ENCODE data around the gene GPR183.

The GPR183 gene

DNA sequence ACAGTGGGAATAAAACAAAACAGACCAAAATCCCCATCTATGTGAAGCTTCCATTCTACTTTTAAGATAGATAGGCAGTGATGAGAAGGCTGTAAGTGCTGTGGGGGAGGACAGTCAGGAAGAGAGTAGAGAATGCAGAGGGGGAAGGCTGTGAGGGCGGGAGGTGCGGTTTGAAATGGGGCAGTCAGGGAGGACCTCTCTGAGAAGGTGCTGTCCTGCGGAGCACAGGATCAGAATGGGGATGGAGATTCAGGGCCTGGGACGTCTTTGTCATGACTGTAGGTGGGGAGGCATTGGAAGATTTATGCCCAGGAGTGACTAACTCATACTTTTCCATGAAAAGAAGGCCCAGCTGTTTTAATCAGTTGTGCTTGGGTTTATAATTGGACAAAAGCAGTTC lies 3.9 kb upstream of the GPR183 start:
- DNase-seq: peak; percentile 64

DNA sequence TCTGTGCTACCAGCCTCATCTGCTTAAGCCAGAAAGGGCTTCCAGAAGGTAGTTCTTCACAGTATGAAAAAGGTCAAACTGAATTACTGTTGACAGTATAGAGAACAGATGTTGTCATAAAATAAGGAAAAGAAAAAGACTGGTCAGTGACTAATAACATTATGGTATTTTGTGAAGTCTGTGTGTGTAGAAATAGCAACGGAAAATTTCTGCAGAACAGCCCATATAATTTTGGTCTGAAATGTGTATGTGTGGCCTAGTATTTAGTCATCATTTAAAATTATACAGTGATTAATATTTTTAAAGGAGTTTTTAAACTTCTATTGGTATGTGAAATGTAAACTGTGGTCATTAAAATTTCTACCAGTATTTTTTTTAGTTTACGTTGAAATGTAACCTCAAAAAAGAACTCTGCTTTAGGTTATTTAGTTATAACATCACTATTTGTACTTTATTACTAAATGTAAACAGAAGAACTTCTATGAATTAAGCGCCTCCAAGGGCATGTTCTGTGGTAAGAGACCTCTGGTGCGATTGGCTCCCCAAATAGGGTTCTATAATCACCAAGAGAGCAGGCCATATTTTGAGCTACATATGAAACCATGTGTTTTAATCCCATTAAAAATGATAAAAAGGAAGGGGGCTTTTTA lies 3.3 kb upstream of the GPR183 start:
- no peak for DNase-seq

DNA sequence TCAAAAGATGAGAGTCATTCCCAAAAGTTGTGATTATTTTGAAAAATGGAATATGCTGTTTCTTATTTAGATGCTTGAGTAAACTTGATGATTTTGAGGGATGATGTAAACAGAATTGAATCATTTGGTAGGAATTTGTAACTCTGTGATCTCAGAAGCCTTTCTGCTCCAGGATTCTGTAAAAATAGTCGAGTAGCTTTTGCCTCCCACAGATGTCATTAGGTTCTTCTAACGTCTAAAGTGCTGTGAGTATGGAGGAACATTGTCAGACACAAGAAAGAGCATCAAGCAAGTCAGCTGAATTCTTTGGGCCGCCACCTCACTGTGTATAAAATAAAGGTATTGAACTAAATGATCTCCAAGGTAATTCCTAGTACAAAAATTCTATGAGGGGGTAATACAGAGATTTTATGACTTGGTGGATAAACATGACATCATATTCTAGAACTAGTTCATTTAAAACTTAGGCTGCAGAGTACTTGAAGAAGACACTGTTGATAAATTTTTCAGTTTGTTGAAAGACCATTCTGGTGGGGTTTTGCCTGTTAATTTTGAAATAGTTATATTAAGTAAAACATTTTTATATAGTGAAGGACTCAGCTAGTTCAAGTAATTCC lies 1.4 kb upstream of the GPR183 start:
- no peak for DNase-seq

DNA sequence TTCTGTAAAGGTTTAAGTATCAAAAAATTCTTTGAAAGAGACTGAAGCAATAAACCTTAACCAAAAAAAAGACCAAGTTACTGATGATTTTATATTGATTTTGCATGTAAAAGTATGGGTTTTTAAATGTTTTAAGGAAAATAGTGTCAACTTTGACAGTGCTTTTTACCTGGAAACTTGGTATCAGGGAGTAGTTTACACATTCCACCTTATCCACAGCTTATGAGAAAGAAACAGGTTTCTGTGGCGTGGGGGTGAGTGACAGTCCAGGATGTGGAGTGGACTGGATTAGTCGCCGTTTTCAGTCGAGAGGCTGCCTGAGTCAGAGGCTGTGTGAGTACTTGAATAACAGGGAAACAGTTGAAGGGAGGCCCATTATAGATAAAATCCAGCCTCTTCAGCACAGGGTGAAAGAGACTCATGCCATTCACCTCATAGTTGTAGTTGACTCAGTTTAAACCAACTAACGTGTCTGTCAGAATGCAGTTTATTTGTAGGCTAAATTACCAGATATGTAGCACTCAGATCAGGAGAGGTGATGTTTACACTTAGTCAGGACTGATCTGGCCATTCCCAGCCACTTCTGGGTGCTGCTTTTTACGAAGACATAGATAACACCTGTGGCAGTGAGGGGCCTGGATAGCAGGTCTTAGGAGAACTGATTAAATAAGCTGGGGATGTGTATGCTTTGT lies 595 bp upstream of the GPR183 start:
- peak; percentile 85 for DNase-seq

DNA sequence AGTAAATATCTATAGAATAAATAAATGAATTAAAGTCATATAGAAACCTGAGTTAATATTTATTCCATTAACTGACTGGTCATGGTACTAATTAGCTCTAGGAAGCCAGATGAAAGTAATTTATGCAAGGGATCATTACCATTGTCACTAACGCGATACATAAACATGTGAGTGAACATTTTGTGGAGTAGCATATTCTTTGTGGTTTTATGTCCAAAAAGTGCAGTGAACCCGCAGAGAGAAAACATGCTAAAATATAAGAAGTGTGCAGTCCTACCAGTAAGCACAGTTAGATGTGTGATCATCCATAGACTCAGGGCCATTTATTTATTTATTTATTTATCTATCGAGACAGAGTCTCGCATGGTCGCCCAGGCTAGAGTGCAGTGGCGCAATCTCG lies 1.6 kb downstream of the GPR183 start:
- no peak for DNase-seq

DNA sequence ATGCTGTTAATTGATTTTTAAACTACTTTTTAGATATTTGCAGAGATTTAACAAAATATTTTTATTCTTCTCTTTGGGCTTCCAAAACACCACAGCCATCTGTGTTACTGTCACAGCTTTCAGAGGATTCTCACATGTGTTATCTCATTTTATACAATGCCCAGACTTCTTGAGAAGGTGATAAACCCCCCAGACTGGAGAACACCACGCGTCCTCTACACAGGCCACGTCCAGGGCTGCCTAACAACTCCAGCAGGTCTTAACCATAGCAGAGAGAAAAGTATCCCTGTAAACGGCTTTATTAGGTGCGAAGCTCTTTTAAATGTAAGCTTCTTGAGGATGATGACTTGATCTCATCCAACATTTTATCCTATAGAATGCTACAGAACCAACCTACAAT lies 2.0 kb downstream of the GPR183 start:
- no peak for DNase-seq

DNA sequence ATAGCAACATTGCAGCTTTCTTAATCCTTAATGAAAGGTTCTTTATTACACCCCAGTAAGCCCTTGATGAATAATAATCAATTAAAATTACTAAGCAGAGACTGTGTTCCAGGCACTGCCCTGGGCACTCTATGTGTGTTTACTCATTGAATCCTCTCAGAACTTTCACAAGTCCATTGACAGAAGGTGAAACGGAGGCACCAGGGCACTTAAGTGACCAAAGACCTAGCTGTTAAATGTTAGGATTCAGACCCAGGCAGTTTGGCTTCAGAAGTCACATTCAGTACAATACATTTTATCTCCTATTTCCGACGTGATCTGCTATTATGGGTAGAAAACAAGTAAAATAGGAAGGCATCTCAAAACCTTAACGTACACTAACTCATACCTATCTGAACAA lies 2.7 kb downstream of the GPR183 start:
- DNase-seq: no peak

DNA sequence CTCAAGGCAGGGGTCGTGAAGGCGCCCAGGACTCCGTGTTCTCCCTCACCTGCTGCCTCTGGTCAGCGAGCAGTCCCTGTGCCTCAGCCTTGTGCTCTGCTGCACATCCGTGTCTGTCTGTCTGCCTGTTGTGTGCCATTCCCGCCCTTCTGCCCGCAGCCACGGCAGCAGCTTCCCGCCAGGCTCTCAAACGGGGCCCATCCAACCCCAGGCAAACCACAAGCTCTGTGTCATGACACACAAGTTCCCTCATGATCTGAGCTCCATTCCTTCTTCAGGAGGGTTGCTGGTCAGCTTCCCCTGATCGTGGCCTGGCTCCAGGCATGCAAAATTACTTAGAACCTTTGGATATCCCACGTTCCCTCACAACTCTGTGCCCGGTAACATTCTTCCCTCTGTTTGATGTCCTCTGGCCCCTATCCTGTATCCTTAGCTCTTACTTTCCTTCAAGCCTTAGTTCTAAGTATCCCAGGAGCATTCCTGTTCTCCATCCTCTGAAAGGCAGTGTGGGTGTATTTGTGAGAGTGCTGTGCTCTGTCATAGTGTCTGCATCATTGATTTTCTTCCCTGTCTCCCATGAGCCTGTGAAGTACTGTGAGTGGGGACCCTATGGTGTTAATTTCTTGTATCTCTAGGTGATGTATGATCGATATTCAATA lies 3.2 kb downstream of the GPR183 start:
- peak; percentile 69 for DNase-seq

DNA sequence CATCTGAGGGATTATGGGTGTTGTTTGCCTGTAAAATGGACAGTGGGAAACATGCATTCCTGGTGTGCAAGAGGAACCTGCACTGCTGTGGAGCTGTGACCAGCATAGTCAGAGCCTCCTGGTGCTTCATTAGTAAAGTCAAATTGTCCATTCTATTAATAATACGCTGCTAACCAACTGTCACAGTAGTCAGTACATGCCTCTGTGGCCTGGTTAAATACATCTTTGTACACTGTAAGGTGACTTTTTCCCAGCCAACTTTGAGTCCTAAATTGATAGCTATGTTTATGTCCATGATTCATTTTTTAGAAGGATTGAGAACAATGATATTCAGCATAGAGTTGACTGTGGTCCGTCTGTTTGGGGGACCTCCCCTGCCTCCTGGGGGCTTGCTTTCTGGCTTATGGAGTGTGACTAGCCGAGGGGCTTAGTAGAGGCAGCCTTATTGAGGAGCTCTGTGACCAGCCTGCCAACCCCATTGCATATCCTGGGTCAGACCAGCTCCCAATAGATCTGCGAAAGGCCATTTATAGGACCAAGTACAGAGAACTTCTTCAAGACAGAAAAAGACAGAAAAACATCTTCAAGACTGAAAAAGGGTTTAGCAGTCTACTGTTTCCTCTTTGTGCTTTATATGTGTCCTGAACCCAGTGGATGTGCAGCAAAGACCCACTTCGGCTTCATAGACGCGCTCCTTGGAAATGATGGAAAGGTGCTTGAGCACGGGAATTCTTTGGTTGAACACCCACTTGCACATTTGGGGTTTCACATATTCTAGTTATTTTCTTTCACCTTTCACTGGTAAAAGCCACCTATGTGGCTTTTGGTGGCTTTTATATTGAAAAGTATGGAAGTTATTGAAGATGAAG lies 4.3 kb downstream of the GPR183 start:
- DNase-seq: no peak

DNA sequence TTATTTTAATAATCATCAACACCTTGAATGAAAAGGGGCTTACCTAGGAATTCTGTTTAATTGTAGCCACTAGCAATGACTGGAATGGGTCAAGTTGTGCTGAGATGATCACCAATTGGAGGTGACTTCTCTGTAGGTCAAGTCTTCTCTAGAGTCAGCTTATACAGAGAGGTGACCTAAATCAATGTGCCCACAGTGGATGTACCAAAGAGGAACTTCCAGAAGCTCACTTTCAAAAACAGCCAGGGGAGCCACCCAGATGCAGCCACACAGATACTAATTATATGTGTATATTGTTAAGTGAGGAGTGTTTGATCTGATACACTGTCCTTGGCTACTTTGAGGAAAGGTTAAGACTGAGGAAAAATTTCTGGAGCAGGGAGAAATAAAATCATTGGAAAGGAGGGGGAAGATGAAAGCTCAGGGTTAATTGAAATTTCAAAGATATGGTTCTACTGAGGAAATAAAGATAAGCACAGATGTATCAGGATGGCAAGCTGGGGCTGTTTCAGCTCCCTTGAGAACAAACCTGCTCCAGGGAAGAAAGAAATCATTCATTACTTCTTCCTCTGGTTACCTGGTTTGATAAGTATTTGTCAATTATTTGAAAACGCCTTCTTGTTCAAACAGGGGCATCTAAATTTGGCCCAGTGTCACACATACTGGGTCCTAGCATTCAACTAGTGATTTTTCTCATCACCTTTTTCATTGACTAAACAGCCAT lies 5.1 kb downstream of the GPR183 start:
- no peak for DNase-seq

DNA sequence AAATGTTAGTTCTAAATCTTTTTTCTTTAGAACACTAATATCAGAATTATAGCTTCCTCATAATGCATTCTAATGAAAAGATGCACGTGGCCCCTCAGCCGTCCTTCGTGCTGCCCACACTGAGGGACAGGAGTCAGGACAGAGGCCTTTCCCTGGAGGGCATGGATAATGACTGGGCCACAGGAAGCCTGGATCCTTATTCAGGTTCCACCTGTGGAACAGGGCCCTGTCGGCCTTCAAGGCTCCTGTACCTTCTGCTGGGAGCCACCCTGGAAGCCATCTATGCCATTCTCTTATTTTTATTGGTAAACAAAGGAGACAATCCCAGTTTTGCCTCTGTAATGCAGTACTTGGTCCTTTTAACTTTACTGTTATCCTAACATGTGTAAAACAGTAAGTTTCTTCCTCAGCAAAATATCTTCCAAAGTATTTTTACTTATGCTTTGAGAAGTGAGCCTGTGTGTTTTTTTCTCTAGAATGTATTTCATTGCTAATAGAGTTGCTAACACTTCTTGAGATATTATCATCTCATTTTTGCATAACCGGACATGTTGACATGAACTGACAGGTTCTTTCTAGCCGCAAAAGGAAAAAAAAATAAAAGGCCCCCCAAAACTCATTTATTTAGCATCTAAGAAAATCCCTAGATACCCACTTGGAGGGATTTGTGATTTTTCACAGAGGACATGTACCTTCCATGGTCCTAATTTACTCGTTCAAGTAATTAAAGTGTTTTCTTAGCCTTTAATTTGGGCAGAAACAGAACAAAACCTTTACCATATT lies 6.0 kb downstream of the GPR183 start:
- DNase-seq: no peak

DNA sequence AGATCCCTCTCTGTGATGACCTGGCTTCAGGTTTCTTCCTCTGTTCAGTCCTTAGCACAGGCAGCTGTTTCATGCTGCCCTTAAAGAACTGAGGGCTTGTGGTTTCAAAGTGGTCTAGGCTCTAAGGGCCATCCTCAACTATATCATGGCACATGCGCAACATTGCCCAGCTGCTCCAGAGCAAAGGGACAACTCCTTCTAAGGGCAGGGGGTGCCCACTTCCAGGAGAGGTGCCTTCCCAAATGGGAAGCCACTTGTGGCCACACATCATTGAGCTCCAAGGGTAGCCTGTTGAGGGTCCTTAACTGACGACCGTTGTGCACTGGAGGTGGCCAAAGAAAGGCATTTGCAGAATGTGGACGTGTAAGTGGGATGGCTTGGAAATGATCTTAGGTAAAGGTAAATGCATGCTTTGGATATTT lies 7.3 kb downstream of the GPR183 start:
- no peak for DNase-seq

DNA sequence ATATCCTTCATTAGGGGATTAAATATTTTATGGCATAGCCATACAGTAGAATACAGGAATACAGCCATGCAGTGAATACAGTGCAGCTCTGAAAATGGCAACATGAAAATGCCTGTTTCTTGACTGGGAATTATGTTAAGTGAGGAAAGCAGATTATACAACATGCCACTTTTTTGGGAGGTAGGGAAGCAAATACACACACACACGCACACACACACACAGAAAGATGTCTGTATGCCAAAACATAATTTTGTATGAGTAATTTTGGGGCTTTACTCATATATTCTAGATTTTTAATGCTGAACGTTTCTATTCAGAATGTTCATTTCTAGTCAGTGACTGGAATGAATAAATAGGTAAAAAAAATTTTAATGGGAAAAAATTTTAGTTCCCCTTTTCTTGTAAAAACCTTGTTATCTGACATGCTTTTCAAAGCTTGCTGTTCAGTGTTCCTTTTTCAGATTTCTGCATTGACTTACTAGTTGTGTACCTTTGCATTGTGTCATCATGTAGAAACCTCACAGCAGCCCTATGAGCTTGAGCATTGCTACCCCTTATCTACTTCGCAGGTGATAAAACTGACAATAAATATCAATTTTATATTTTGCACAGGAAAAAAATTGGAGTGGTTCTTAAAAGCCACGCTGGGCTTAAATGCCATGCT lies 7.8 kb downstream of the GPR183 start:
- no peak for DNase-seq

DNA sequence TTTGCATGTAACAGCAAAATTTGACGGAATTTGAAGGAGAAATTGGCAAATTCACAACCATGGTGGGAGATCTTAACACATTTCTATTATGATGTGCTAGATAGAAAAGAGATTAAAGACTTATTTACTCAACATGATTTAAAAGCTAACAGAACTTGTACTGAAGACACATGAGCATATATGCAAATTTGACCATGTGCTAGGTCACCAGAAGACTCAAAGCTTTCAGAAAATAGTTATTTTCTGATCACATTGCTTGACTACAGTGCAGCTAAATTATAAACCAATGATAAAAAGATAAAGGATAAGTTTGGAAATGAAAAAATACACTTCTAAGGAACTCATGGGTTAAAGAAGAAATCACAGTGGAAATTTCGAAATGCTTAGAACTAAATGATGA lies 9.1 kb downstream of the GPR183 start:
- no peak for DNase-seq

DNA sequence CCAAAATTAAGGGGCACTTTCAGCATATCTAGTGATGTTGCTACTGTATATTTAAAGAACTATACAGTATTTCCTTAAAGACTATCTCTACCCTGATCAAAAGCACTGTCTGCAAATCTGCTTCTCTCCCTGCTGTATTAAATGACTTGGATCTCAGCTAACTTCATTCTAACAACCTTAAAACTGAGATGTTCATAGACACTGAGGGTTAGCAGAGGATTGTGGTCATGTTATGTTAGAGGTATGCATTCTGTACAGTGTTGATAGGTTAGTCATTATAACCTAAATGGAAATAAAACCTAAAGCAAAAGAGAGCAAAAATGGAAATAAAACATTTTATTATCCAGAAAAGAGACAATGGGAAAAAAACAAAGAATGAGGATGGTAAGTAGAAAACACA lies 9.9 kb downstream of the GPR183 start:
- DNase-seq: no peak

DNA sequence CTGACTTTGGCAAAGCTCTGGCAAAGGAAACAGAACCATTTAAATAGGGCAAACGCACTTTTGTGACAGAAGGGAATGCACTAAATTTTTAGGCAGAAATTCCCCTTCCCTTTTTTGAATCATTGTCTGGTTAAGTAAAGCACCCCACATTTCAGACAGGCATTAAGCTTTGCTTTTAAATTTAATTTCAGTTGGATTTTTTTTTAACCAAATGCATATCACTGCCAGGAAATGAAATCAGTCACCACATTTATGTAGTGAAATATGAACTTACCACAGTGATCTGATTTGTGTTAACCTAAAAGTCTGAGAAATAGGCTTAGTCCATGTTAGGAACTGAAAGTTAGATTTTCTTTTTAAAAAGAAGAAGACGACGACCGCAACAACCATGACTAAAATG lies 10.8 kb downstream of the GPR183 start:
- no peak for DNase-seq

DNA sequence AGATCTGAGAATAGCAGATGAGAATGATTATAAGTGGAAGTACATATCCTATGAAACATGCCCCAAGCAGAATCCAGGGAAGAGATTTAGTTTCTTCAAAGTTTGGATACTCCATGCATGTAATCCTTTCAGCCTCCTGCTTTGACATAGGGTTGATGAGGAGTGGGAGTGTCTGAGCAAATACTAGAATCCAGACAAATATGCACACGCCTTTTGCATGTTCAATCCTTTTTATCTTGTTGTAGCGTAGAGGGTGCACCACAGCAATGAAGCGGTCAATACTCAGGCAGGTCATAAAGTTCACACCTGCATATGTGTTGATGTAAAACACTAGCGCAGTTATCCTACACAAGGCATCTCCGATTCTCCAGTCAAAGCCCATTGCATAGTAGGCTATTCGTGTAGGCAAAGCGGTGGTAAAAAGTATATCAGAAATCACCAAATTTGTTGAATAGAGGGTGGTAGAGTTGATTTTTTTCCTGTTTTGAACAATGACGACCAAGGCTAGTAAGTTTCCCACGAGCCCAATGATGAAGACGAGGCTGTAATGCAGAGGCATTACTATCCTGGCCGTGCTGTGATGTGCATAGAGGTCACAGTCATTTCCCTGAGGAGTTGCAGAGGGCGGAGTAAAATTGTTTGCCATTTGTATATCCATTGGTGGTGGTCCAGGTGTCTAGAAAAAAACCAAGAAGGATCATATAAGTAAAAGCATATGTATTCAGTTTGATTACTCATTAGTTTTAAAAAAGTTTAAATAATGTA lies 11.5 kb downstream of the GPR183 start:
- no peak for DNase-seq

DNA sequence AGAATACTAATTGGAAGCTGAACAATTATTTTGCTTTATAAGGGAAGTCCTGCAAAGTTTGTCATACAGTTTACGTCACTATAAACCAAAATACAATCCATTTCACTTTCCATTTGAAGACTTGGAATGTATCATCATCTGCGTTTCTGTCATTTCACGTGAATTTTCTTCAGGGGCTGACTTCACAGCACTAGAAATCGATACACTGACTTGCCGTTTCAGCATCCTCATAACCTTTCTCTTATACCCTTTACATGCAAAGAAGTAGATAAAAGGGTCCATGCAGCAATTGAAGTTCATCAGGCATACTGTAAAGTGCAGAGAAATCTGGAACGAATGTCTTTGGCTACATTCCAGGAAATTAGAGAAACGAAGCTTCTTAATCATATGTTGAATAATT lies 12.2 kb downstream of the GPR183 start:
- DNase-seq: no peak

DNA sequence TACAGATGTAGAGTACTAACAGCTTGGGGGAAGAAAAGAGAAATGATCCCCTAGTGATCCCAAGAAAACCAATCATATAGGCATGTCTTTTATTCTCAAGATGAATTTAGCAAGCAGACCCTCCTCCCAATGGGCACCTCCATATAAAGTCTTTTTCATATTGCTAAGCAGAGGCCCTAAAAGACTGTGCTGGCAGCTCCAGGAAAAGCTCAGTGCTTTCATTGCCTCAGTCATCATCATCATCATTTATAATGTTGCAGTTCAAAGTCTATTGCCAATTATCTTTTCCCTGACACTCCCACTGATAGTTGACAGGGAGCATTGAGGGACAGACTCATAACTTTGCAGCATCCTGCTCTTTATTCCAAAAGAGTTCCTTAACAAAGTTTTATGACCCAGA lies 13.0 kb downstream of the GPR183 start:
- no peak for DNase-seq

DNA sequence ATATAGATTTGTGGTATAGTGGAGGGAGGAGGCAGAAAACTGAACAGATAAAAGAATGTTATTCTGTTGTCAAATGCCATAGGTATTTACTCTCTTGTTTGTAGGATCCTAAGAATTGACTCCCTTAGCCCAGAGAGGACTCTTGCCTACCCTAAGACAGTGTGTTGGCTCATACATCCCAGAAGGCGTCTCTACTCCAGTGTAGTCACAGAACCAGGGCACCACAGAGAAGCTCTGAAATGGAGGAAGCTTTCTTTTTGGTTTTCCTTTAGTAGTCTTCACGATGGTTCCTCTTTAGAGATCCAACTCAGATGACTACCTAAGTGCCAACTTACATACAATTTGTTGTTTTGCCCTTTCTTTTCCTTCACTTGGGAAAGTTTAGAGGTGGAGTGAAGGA lies 14.0 kb downstream of the GPR183 start:
- DNase-seq: no peak

All from stimulated activated CD8-positive, alpha-beta memory T cell treated with anti-CD3 and anti-CD28 coated beads, Interleukin-4, amount 100 ng/mL, for 48 hours (primary cell).